ENCODE data around the gene GRID1. TPM values are rescaled to one million over a fixed set of nuclear protein-coding genes. Genes with fewer than 3 reads are reported as not detected.

GRID1 gene
- total RNA-seq, 1 experiment from 2014 or later = 5.6 TPM

DNA sequence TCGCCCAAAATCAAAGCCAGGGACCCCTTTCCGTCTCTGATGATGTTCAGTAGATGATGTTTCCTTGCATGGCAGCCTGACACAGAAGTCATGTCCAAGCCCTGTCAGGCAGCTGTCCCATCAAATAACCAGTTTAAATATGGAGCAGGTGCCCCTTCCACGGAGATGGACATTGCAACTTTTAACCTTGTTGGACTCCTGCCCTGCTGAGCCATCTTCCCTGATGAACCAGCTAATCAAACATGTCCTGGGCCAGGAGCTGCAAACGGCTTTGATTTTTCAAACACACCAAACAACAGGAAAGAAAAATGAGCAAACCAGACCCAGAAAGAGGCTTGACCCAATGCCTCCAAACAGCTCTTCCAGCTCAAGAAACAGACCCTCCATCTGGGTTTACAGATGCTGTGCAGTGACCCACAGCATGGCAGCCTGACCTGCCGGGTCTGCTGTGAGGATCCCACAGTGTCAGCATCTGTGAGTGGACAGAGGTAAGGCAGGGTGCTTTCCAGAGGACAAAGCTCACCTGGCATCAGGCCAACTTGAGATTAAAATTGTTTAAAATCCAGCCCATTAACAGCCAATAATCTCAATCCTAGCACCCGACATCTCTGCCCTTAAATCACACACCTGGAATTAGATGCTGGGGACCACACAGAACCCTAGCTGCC, 372.6 kb downstream of the GRID1 start:
- TF ChIP-seq TCF7L2 (IDR thresholded peaks at IDR 0.05; ENCODE audit: borderline replicate concordance, extremely low read depth, insufficient read depth, insufficient read length) (no peak), CEBPB (IDR thresholded peaks at IDR 0.05; ENCODE audit: low read depth) (no peak), YY1 (IDR thresholded peaks at IDR 0.05; ENCODE audit: extremely low read depth, insufficient replicate concordance, low read depth, low read length) (no peak), ZNF274 (IDR thresholded peaks at IDR 0.05; ENCODE audit: low read depth, low read length) (no peak), RAD21 (IDR thresholded peaks at IDR 0.05; ENCODE audit: low read depth) (no peak), SIN3A (IDR thresholded peaks at IDR 0.05; ENCODE audit: low read depth) (no peak), CBX3 (IDR thresholded peaks at IDR 0.05; ENCODE audit: low read depth) (no peak), EZH2 (IDR thresholded peaks at IDR 0.05) (no peak)
- no peak overlapping the region for H2AFZ ChIP-seq (ENCODE audit: low read depth, low read length, poor library complexity, severe bottlenecking)
- DNase-seq (ENCODE audit: low read depth, low spot score) (no peak), ATAC-seq (no peak)
- H3K4me3 ChIP-seq (replicated peaks in 1 of 2; ENCODE audit: low read depth in 1 of 2, low read length in 2 of 2) = no peak overlapping the region
- intact Hi-C loops (cut with micrococcal nuclease) = no loop called here
- no peaks in the 10 kb centered on the region for H3K9me2 ChIP-seq (ENCODE audit: insufficient read depth)
- RAD21 ChIA-PET (ENCODE audit: low non-redundant PET in 1 of 2, low total read pairs in 2 of 2, uncharacterized antibody in 2 of 2, unreplicated experiment in 2 of 2) = no interaction called here
- H3K27me3 ChIP-seq (ENCODE audit: insufficient read depth, low read length) = peaks cover 11% of the 10 kb centered on the region; the same call in 1 of the 2 replicates
- H4K20me1 ChIP-seq (ENCODE audit: insufficient read depth) = no peaks in the 10 kb centered on the region
- no TSS peak for BruUV-seq (replicated peaks)
- no peaks in the 10 kb centered on the region for H3K79me2 ChIP-seq (ENCODE audit: insufficient read depth, low read length)
- H3K27ac ChIP-seq (ENCODE audit: low read depth, low read length) = no peak overlapping the region
- CTCF ChIA-PET = no interaction called here
- POLR2A ChIA-PET = no interaction called here
- no peaks in the 10 kb centered on the region for H3K4me1 ChIP-seq (ENCODE audit: control insufficient read depth in 1 of 2, insufficient read depth in 2 of 2, low read length in 2 of 2)
- H3K4me2 ChIP-seq (ENCODE audit: low read length) = no peak overlapping the region
- no peak overlapping the region for H3K9ac ChIP-seq (ENCODE audit: low read length)
- no peaks in the 10 kb centered on the region for H3K9me3 ChIP-seq (ENCODE audit: control insufficient read depth in 1 of 2, insufficient read depth in 1 of 2, low read depth in 1 of 2, low read length in 2 of 2)
- H3K36me3 ChIP-seq (ENCODE audit: control insufficient read depth in 1 of 2, insufficient read depth in 2 of 2, low read length in 2 of 2) = no peaks in the 10 kb centered on the region

DNA sequence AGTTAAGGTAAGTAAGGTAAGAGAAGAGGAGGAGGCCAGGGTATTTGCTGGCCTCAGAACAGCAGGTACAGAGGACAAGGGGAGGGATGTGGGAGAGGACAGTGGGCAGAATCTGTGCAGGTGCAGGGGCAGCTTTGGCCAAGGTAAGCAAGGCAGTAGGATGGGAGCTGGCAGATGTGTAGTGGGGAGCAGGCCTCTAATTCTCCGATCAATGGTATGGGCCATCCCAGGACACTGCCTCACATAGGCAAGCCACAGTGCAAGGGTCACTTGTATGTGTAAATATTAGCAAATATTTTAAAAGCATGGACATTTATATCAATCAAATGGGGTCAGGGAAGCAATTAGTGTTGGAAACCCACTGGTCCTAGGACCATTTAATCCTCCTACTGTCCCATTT, 373.5 kb downstream of the GRID1 start:
- Histone ChIP-seq H3K36me3 (ENCODE audit: control insufficient read depth in 1 of 2, insufficient read depth in 2 of 2, low read length in 2 of 2) (no peaks in the 10 kb centered on the region), H3K9me2 (ENCODE audit: insufficient read depth) (no peaks in the 10 kb centered on the region), H3K9me3 (ENCODE audit: control insufficient read depth in 1 of 2, insufficient read depth in 1 of 2, low read depth in 1 of 2, low read length in 2 of 2) (no peaks in the 10 kb centered on the region), H4K20me1 (ENCODE audit: insufficient read depth) (no peaks in the 10 kb centered on the region), H3K4me3 (replicated peaks in 1 of 2; ENCODE audit: low read depth in 1 of 2, low read length in 2 of 2) (no peak overlapping the region), H3K4me1 (ENCODE audit: control insufficient read depth in 1 of 2, insufficient read depth in 2 of 2, low read length in 2 of 2) (no peaks in the 10 kb centered on the region), H3K9ac (ENCODE audit: low read length) (no peak overlapping the region), H3K79me2 (ENCODE audit: insufficient read depth, low read length) (no peaks in the 10 kb centered on the region), H3K27me3 (ENCODE audit: insufficient read depth, low read length) (peaks cover 11% of the 10 kb centered on the region; the same call in 1 of the 2 replicates), H3K27ac (ENCODE audit: low read depth, low read length) (no peak overlapping the region), H3K4me2 (ENCODE audit: low read length) (no peak overlapping the region), H2AFZ (ENCODE audit: low read depth, low read length, poor library complexity, severe bottlenecking) (no peak overlapping the region)
- BruUV-seq (replicated peaks) = no TSS peak
- CTCF ChIA-PET = no interaction called here
- no peak for DNase-seq (ENCODE audit: low read depth, low spot score)
- ATAC-seq = no peak
- RAD21 ChIA-PET (ENCODE audit: low non-redundant PET in 1 of 2, low total read pairs in 2 of 2, uncharacterized antibody in 2 of 2, unreplicated experiment in 2 of 2) = no interaction called here
- intact Hi-C loops (cut with micrococcal nuclease) = no loop called here
- TF ChIP-seq TCF7L2 (IDR thresholded peaks at IDR 0.05; ENCODE audit: borderline replicate concordance, extremely low read depth, insufficient read depth, insufficient read length) = no peak
- TF ChIP-seq, protein P1, sequence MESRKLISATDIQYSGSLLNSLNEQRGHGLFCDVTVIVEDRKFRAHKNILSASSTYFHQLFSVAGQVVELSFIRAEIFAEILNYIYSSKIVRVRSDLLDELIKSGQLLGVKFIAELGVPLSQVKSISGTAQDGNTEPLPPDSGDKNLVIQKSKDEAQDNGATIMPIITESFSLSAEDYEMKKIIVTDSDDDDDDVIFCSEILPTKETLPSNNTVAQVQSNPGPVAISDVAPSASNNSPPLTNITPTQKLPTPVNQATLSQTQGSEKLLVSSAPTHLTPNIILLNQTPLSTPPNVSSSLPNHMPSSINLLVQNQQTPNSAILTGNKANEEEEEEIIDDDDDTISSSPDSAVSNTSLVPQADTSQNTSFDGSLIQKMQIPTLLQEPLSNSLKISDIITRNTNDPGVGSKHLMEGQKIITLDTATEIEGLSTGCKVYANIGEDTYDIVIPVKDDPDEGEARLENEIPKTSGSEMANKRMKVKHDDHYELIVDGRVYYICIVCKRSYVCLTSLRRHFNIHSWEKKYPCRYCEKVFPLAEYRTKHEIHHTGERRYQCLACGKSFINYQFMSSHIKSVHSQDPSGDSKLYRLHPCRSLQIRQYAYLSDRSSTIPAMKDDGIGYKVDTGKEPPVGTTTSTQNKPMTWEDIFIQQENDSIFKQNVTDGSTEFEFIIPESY (IDR thresholded peaks at IDR 0.05; ENCODE audit: extremely low read depth, insufficient replicate concordance, low read length) = no peak
- POLR2A ChIA-PET = no interaction called here

All from HCT116 (cell line).